HL-60 (cell line): ENCODE measurements around the gene SLC39A3.

Source experiments
- CTCF ChIP-seq: IDR thresholded peaks from one replicate; pipeline ENCODE4 v1.5.1; 2011; ENCODE audit warnings: low read length, control low read depth, inconsistent platforms; ENCODE audit not compliant: insufficient read depth
- POLR2AphosphoS5 ChIP-seq: IDR thresholded peaks from 2 replicates; pipeline ENCODE4 v1.6.1; 2012; ENCODE audit warnings: low read depth
- TF ChIP-seq, protein P1 (sequence below): IDR thresholded peaks from 2 replicates; pipeline ENCODE4 v1.6.1; 2012; ENCODE audit warnings: low read depth; ENCODE audit not compliant: insufficient replicate concordance

GRCh38 chr19:2731181-2731995 is 8.4 kb downstream of the SLC39A3 start:
- TF ChIP-seq CTCF (no peak), POLR2AphosphoS5 (no peak; the same call in 1 of the 2 replicates)
- TF ChIP-seq, protein P1, sequence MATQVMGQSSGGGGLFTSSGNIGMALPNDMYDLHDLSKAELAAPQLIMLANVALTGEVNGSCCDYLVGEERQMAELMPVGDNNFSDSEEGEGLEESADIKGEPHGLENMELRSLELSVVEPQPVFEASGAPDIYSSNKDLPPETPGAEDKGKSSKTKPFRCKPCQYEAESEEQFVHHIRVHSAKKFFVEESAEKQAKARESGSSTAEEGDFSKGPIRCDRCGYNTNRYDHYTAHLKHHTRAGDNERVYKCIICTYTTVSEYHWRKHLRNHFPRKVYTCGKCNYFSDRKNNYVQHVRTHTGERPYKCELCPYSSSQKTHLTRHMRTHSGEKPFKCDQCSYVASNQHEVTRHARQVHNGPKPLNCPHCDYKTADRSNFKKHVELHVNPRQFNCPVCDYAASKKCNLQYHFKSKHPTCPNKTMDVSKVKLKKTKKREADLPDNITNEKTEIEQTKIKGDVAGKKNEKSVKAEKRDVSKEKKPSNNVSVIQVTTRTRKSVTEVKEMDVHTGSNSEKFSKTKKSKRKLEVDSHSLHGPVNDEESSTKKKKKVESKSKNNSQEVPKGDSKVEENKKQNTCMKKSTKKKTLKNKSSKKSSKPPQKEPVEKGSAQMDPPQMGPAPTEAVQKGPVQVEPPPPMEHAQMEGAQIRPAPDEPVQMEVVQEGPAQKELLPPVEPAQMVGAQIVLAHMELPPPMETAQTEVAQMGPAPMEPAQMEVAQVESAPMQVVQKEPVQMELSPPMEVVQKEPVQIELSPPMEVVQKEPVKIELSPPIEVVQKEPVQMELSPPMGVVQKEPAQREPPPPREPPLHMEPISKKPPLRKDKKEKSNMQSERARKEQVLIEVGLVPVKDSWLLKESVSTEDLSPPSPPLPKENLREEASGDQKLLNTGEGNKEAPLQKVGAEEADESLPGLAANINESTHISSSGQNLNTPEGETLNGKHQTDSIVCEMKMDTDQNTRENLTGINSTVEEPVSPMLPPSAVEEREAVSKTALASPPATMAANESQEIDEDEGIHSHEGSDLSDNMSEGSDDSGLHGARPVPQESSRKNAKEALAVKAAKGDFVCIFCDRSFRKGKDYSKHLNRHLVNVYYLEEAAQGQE = no peak
